Testis (tissue), 2 donors: ENCODE measurements around the gene GIPC2.

ENCODE experiments used
- POLR2A ChIP-seq: fragments of 450-650 bp; IDR thresholded peaks from one replicate; pipeline ENCODE4 v1.6.1; 2017; ENCODE audit warnings: antibody characterized with exemption, mild to moderate bottlenecking, moderate library complexity
- TF ChIP-seq, protein P1 (sequence below), 3 experiments: fragments of 450-650 bp in 2 of 3; fragments of 200-600 bp in 1 of 3; sonication (generic) in 1 of 3; IDR thresholded peaks; one replicate each; pipeline ENCODE4 v1.5.1; 2016 to 2019; ENCODE audit warnings: antibody characterized with exemption in 3 of 3, mild to moderate bottlenecking in 2 of 3, moderate library complexity in 1 of 3

- TF ChIP-seq, protein P1, sequence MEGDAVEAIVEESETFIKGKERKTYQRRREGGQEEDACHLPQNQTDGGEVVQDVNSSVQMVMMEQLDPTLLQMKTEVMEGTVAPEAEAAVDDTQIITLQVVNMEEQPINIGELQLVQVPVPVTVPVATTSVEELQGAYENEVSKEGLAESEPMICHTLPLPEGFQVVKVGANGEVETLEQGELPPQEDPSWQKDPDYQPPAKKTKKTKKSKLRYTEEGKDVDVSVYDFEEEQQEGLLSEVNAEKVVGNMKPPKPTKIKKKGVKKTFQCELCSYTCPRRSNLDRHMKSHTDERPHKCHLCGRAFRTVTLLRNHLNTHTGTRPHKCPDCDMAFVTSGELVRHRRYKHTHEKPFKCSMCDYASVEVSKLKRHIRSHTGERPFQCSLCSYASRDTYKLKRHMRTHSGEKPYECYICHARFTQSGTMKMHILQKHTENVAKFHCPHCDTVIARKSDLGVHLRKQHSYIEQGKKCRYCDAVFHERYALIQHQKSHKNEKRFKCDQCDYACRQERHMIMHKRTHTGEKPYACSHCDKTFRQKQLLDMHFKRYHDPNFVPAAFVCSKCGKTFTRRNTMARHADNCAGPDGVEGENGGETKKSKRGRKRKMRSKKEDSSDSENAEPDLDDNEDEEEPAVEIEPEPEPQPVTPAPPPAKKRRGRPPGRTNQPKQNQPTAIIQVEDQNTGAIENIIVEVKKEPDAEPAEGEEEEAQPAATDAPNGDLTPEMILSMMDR (IDR thresholded peaks at IDR 0.05) = no peak
- no peak for TF ChIP-seq POLR2A
Observed at GRCh38 chr1:78045926-78046778, at the start of gene GIPC2.
